HG02973 (cell line): ENCODE data around the gene POLD4.
A peak's percentile ranks its signal among the peaks of the same experiment; 100 is the strongest.
"Not testable (repeated sequence)": the region's sequence is repeated elsewhere in the genome, so short reads cannot be mapped to it uniquely, and the experiment has no call there.

Experiments
- ATAC-seq: cut with Tn5 transposase; IDR thresholded peaks from one replicate; pipeline ENCODE4 v1.9.1; 2021; ENCODE audit warnings: moderate library complexity; ENCODE audit not compliant: unreplicated experiment

Gene POLD4

GRCh38 chr11:67354075-67355022 is 1.0 kb upstream of the POLD4 start:
- ATAC-seq, result no peak

DNA sequence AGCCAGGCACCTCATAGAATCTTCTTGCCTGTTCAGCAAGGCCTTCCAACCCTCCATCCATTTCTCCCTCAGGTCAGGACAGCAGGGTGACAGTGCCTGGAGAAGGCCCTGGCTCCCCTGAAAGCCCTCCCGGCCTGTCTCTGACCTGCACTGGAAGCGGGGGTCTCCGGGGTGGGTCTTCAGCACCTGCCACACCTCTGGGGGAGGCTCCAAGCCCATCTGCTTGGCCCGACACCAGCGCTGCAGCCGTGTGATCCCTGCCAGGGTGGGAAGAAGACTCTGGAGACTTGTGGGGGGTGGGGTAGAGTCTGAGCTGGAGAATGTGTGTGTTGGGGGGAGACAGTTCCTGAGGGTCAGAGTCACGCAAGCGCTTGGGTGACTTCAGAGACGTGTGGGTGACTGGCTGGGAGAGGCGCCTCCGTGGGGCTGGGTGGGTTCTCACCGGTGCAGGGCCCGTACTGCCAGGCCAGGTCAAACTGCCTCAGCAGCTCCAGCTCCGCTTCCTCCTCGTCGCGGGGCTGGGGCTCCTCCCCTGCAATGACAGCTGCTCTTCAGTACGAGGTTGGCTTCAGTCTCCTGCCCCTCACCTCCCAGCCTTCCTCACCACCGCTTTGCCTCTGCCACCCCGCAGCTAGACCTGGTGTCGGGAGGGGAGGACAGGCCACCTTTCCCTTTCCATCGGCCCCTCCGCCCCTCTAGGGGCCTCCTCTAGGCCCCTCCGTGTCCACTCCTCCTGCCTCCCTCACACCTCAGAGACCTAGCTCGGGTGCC is 615 bp downstream of the POLD4 start:
- ATAC-seq, result peak; percentile 8

DNA sequence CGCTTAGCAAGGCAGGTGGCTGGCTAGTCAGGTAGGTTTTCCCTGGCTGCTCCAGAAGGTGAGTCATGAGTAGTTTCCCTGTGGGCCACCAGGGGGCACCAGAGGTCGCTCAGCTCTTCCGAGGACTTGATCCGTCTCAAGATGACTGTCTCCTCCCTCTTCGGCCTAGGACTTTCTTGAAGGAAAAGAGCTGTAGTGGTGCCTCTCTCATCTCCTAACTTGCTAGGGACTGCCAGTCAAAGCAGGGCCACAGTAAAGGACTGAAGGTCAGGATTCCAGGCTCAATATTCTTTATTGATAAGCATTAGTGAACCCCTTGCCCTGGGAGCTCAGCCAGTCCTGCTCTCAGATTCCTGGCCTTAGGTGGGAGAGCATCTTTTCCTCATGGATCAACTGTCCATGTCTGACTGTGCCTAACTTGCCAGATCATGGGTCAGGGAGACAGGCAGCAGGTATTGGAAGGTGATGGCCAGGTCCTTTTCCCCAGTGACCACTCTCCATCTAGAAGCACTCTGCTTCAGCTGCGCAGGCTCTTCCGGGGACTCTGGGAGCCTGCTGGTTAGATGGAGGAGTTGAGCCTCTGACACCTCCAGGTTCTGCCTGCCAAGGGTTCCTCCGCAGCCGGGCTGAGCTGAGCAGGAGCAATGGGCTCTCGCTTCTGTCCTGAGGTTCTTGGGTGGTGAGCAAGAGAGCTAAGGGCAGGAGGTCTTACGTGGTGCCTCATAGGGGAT is 1.9 kb downstream of the POLD4 start:
- no peak for ATAC-seq

DNA sequence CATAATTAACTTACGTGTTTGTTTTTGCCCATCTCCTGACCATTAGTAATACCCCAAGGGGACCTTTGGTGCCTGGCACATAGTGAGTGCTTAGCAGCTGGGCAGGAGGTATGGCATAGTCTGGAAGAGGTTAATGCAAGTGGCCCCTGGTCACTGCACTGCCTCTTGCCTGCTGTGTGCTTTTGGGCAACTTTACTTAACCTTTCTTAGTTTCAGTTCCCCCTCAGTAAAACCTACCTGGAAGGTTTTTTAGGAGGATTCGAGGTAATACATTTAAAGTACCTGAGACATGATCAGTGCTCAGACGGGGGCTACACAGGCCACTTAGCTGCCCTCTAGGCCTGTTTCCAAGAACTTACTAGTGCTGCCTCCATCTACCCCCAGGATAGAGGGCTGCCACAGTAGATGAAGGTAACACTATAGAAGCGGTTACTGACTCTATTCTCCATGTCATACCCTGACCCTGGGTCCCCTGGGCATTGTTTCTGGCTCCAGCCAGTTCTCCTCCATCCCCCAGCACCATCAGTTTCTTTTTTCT is 3.3 kb downstream of the POLD4 start:
- ATAC-seq, result no peak

GRCh38 chr11:67349457-67349856 is 3.9 kb downstream of the POLD4 start:
- ATAC-seq, result no peak

DNA sequence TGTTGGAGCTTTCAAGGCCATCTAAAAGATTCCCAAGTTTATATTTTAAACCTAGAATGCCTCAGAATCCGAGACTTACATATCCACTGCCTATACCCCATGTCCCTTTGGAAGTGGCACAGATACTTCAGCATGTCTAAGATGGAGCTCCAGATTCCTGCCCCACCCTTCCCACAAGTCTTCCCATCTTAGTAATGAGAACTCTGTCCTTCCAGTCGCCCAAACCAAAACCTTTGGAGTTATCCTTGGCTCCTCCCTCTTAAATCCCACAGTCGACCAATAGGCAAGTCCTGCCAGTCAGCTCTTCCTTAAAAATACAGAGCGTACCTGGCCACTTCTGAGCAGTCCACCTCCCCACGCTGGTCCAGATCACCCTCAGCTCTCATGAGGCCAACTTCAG is 4.3 kb downstream of the POLD4 start:
- no peak for ATAC-seq

DNA sequence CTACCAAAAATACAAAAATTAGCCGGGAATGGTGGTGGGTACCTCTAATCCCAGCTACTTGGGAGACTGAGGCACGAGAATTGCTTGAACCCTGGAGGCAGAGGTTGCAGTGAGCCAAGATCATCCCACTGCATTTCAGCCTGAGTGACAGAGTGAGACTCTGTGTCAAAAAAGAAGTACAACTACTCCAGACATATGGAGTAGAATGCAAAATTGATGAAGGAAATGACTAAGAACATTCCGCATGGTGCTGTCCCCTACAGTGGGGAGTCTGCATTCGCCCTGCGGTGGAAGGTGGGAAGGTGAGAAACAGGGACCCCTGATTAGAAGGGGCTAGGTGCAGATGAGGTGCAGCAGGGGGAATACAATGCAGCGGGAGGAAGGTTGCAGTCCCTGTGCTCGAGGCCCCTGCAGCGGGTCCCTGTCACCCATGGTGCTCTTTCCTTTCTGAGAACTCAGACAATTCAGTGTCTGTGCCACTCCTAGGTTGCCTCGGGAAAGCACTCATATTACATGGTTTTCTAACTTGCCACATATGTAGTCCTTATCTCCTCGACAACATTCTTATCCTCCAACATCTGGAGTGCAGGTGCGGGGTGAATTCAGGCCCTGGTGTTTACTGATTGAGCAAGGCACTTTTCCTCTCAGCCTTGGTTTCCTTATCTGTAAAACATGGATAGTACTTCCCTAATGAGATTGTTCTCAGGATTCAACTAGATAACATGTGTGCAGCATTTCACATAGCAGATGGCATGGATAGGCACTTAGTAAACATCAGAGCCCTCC is 5.2 kb downstream of the POLD4 start:
- no peak for ATAC-seq

- ATAC-seq, result no peak
Observed at GRCh38 chr11:67345920-67346819, 7.2 kb downstream of the POLD4 start.

- no peak for ATAC-seq
Observed at GRCh38 chr11:67345247-67345919, 8.0 kb downstream of the POLD4 start.

DNA sequence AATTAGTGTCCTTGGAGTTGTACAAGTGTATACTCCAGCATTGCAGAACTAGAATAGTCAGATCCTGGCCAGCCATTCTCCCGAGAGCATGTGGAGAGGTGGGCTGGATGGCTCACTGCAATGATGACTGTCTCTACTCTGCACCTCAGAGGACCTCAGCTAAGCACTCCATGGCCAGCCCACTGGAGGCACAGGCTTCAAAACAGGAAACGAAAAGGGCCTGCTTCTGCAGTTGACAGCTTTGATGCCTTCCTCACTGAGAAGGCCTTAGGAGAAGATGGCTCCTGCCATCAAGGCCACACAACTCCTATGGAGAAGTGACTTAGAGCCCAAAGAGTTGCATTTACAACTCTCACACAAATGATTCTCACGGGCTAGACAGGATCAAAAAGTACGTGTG is 9.1 kb downstream of the POLD4 start:
- no peak for ATAC-seq

DNA sequence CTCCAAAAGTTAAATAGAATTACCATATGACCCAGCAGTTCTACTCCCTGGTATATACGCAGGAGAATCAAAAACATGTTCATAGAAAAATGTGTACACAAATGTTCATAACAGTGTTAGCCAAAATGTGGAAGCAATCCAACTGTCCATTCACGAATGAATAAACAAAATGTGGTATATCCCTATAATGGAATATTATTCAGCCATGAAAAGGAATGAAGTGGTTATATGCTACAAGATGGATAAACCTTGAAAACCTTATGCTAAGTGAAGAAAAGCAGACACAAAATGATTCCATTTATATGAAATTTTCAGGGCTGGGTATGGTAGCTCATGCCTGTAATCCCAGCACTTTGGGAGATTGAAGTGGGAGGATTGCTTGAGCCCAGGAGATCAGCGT is 16.1 kb downstream of the POLD4 start:
- no peak for ATAC-seq

- ATAC-seq, result no peak
Observed at GRCh38 chr11:67332081-67332691, 21.2 kb downstream of the POLD4 start.

GRCh38 chr11:67323526-67323925 is 29.8 kb downstream of the POLD4 start:
- ATAC-seq, result no peak

GRCh38 chr11:67322049-67322448 is 31.3 kb downstream of the POLD4 start:
- no peak for ATAC-seq

GRCh38 chr11:67321313-67321871 is 32.0 kb downstream of the POLD4 start:
- ATAC-seq, result no peak

- no peak for ATAC-seq
Observed at GRCh38 chr11:67320691-67321090, 32.7 kb downstream of the POLD4 start.

DNA sequence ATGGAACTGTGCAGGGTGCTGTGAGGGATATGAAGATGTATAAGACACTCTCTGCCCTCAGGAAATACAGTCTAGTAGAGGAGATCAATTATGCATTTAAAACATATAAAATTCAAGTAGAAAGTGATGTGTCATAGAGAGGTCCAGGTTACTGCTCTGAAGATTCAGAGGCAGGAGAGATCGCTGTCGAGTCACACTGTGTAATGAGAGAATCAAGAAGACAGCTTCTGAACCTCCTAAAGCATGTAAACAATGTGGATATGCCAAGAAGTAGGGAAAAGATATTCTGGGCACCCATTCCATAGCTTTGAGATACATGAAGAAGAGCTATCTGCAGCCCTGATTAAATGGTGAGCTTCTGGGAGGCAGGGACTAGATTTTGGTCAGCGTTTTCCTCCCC is 33.3 kb downstream of the POLD4 start:
- ATAC-seq, result no peak

DNA sequence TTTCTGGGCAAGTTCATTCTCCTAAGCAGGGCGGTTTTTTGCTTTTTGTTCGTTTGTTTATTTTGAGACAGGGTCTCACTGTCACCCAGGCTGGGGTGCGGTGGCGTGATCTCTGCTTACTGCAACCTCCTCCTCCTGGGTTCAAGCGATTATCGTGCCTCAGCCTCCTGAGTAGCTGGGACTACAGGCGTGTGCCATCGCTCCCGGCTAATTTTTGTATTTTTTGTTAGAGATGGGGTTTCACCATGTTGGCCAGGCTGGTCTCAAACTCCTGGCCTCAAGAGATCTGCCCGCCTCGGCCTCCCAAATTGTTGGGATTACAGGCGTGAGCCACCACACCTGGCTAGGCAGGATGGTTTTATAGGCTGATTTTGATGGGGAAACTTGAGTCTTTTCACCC is 34.5 kb downstream of the POLD4 start:
- not testable (repeated sequence) for ATAC-seq
